VCaP (cell line): Measurements from ENCODE around the gene TGM2.

Experiments
- H3K27ac ChIP-seq: fragments of 450-650 bp; 2 replicates; pipeline ENCODE4 v1.5.1; 2017
- TF ChIP-seq, protein P1 (sequence below): fragments of 450-650 bp; conservative IDR thresholded peaks from 2 replicates; pipeline ENCODE4 v1.5.1; 2017; ENCODE audit warnings: mild to moderate bottlenecking, moderate library complexity

TGM2 gene

DNA sequence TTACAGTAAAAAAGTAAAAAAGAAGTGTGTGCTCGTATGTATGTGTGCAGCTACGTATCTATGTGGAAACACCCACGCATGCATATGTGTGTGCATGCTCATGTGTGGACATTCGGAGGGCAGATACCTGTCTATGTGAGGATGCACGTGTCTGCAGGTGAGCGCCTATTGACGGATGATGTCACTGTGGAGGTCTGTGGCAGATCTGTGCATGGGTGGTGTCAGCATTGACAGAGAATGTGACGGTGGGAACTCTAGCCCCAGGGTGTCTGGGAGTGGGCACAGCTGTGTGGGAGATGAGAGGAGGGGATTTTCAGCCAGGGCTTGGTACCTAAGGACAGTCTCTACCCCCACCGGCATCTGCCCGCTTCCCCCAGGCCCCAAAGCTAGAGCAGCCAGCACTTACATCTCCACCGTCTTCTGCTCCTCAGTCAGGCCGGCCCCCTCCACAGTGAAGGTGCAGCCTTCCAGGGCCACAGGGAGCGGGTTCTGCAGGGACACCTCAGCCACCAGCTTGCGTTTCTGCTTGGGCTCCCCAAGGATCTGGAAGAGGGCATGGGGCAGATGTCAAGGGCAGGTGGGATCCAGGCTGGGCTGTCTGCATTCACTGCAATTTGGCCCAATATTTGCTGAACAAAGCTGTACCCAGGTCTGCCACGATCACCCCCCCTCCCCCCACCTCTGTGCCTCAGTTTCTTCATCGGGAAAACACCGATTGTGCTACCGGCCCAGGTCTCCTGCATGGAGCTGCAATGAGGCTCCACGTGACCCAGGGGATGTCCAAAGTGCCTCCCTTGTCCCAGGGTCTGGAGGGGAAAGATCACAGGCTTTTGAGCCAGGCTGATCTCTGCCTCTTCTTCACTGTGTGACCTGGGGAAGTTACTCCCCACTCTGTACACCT is 34.1 kb downstream of the TGM2 start:
- no peak overlapping the region for H3K27ac ChIP-seq
- TF ChIP-seq, protein P1, sequence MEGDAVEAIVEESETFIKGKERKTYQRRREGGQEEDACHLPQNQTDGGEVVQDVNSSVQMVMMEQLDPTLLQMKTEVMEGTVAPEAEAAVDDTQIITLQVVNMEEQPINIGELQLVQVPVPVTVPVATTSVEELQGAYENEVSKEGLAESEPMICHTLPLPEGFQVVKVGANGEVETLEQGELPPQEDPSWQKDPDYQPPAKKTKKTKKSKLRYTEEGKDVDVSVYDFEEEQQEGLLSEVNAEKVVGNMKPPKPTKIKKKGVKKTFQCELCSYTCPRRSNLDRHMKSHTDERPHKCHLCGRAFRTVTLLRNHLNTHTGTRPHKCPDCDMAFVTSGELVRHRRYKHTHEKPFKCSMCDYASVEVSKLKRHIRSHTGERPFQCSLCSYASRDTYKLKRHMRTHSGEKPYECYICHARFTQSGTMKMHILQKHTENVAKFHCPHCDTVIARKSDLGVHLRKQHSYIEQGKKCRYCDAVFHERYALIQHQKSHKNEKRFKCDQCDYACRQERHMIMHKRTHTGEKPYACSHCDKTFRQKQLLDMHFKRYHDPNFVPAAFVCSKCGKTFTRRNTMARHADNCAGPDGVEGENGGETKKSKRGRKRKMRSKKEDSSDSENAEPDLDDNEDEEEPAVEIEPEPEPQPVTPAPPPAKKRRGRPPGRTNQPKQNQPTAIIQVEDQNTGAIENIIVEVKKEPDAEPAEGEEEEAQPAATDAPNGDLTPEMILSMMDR = no peak

DNA sequence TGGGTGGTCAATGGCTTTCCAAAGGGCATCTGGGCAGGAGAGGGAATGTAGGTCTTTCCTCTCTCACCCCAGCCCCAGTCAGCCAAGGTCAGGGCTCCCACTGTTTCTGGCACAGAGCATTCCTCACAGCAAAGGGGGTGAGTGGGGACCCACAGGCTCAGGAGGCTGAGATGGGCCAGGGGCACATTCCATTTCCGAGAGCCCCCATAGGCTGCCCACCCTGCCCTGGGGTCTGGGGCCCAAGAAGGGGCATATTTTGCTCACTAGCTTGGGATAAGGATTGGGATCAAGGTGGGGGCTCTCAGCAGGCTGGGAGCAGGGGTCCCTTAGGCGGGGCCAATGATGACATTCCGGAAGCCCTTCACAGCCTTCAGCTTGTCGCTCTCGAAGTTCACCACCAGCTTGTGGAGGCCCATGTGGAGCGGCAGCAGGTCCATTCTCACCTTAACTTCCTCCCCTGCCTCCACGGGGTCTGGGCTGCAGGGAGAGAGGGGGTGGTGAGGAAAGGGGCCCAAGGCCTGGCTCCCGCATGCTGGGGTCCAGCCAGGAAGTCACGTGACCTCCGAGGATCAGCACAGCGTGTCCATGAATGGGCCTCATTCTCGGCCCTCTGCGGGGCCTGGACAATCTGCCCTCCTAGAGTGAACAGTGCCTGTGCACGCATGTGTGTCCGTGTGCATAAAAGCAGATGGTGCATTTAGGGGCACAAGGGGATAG is 35.0 kb downstream of the TGM2 start:
- H3K27ac ChIP-seq = no peak overlapping the region
- TF ChIP-seq, protein P1 = no peak

DNA sequence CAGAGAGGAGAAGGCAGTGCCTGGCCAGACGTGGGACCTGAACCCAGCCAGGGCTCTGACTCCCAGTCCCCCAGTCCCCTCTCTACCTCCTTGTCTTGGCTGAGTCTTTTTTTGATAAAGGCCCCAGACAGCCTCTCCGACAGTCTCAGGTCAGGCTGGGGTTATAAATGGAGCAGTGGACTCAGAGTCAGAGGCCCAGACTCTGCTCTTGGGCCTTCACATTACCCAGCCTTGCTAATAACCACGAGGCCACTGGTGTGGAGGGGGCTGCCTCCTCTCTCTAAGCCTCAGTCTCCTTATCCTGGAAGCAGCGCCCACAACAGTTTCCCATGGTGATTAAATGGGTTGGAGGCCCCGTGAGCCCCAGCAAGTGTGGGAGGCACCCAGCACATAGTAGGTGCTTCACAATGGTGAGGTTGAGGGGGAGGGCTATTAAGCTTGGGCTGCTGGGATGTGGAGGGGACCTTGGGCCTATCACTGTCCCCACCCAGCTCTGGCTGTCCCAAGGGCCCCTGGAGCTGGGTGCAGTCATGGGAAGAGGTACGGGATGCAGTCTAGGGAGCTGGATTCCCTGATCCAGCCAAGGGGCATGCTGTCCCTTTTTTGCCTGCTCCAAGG is 35.7 kb downstream of the TGM2 start:
- TF ChIP-seq, protein P1 = no peak
- H3K27ac ChIP-seq = peak overlapping the region; percentile 2; the same call in 1 of the 2 replicates

DNA sequence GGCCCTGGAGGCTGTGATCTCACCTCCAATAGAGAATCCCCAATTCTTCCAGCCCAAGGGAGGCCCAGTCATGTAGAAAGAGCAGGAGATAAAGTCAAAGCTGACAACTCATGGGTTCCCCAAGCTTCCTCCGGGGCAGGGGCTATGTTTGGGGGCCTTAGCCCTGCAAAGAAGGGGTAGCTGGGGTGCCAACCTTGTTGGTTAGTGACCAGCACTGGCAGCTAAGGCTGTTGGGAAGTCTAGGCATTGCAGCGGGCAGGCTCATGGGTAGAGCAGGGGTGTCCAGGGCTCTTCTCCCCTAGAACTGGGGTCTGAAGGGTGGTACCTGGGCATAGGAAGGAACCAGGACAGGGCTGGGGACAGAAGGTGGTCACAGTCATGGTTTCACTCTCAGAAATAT is 36.4 kb downstream of the TGM2 start:
- H3K27ac ChIP-seq = peak overlapping the region; percentile 2; the same call in 1 of the 2 replicates
- TF ChIP-seq, protein P1 = no peak

DNA sequence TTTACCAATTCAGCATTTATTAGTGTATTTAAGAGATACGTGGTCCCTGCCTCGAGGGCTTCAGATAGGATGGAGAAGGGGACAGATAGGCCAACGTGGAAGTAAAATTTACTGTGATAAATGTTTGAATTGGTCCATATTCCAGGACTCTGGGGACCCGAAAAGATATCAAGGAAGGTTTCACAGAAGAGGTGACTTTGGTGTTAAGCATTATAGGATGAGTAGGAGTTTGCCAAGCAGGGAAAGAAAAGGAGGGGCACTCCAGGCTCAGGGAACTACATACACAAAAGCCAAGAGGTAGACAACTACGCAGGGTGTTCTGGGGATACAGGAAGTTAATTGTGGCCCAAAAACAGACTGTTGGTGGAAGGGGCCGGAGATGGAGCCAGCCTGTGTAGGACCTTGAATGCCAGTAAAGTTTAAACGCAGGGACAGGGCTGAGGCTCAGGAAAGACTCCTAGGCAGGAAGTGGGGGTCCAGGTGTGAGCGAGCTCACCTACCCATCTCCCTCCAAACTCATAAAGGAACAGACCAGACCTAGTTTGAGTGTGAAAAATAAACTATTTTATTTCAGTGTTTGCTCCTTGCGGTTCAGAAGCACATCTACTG is 37.0 kb downstream of the TGM2 start:
- H3K27ac ChIP-seq = no peak overlapping the region; the same call in 1 of the 2 replicates
- TF ChIP-seq, protein P1 = no peak

DNA sequence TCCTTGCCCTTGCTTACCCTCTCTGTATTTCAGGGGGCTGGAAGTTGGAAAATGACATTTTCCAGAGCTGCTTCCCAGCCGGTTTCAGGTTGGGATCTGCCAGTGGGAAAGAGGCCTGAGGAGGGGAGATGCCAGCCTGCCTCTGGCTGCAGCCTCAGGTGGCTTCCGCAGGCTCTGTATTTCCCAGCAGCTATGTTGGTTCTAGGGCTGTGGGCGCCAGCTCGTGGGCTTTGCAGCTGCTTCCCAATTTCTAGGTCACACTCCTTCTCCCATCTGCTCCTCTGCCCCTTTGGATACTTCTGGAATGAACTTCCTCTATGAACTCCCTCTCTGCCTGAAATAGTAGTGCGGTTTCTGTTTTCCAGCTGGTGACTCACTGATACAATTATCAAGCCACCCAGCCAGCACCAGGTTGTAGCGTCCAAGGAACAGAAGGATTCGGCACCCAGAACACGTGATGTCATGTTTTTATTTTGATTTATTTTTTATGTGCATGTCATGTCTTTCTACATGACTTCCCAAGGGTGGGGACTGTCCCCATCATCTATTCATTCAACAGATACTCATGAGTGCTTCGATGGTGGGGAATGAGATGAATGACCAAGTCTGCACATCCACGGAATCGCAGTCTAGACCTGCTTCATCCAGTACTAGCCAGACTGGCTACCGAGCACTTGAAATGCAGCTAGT is 38.0 kb downstream of the TGM2 start:
- TF ChIP-seq, protein P1 = no peak
- peak overlapping the region; percentile 78 for H3K27ac ChIP-seq
